Ishikawa (cell line): ENCODE measurements around the gene GBGT1.

ENCODE experiments used
- EGR1 ChIP-seq: IDR thresholded peaks from 2 replicates; pipeline ENCODE4 v1.6.1; 2012
- EP300 ChIP-seq: IDR thresholded peaks from 2 replicates; pipeline ENCODE4 v1.6.1; 2012; ENCODE audit warnings: borderline replicate concordance
- TAF1 ChIP-seq: IDR thresholded peaks from 2 replicates; pipeline ENCODE4 v1.6.1; 2012; ENCODE audit warnings: low read depth, mild to moderate bottlenecking
- TEAD4 ChIP-seq: IDR thresholded peaks from 2 replicates; pipeline ENCODE4 v1.6.1; 2012

DNA sequence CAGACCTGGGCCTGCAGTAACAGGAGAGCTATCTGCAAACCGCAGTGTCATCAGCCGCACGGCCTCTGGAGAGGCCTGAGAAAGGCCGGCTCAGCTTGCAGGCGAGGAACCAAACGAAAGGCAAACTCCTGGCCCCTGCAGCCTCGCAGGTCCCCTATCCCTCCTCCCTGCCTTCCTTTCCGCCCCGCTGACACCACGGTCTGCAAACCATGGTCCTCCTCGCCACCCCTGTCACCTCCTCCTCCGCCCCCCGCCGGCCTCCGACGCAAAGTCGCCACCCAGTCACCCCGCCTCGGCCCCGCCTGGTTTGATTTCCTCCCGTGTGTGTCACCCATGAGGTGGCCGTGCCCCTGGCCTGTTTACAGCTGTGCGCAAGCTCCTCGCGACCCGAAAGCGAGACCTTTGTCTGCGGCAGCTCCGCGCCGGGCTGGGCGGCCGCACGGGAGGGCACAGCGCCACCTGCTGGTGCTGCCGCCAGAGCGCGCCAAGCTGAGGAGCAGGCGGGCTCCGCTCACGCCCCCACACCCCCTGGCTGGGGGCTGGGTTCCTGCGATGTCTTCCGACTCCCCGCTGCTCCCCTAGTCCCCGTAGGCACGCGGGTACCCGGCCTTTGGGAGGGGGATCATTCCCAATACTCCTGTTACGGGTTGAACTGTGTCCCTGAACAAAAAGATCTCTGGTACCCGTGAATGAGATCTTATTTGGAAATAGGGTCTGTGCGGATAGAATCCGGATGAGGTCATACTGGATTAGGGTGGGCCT is 19.4 kb downstream of the GBGT1 start:
- TF ChIP-seq EGR1 (peak; percentile 64), EP300 (no peak), TEAD4 (no peak), TAF1 (no peak)
